A549 treated with dexamethasone at 1 μM for 4 hours (cell line): ENCODE measurements around the gene CFH. TPM values are rescaled to one million over a fixed set of nuclear protein-coding genes. Genes with fewer than 3 reads are reported as not detected.

Source experiments
- total RNA-seq: library from RNA; stranded (reverse); fragments of 200-300 nt; extraction: Qiagen RNA extraction; gene quantifications from 5 replicates; pipeline ENCODE4 v1.2.3, GENCODE V29; 2022

The CFH gene
- total RNA-seq: 3.7 to 5.8 TPM (median 4.4 TPM) in 5 replicates

GRCh38 chr1:196651637-196652215 lies at the start of gene CFH:
Gene CFH, plus strand, starts transcription at chr1:196652043. Its CDS starts 75 bp downstream, at chr1:196652118.

GRCh38 chr1:196608390-196609369 lies 43.2 kb upstream of the CFH start, which contains the start of gene KCNT2:
Gene KCNT2, minus strand, starts transcription at chr1:196608440. Its CDS starts 131 bp downstream, at chr1:196608309.

DNA sequence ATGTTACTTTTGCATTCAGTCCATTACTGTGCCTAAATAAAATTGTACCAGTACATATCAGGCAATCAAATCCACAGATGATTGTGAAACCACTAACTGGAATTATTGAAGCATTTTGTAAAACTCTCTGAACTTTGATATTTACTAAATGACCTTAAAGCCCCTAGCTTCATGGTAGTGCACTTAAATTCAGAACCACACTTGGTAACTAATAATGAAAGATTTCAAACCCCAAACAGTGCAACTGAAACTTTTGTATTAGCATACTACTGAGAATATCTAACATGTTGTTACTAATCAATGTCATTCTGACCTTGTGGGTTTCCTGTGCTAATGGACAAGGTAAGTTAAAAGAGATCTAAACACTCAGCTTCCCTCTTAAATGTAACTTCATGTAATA lies 122.8 kb downstream of the CFH start, which contains the start of gene CFHR3:
CFHR3 (plus strand) TSS at position 238 of the 400 bp plus-strand sequence; CDS start at position 285, 47 bp downstream.

Other genes with a start within 250 kb of the CFH start
- 0.02 to 0.07 TPM (median 0.04 TPM) in 5 replicates for gene KCNT2, start 43.6 kb upstream of the CFH start, total RNA-seq
- 0.06 to 0.21 TPM (median 0.12 TPM) in 4 of 5 replicates, not detected in the other for gene CFHR3, start 122.8 kb downstream of the CFH start, total RNA-seq
- gene CFHR1, start 167.7 kb downstream of the CFH start, total RNA-seq: 0.17 to 0.19 TPM (median 0.18 TPM) in 5 replicates
- gene CFHR4, start 236.0 kb downstream of the CFH start, total RNA-seq: not detected in 5 replicates